Neutrophil (primary cell): Measurements from ENCODE around the gene PRR7.

ENCODE experiments used
- H3K27ac ChIP-seq: fragments of 200-600 bp; sonication (generic); 2 replicates; pipeline ENCODE4 v1.5.1; 2016; ENCODE audit warnings: mild to moderate bottlenecking, moderate library complexity
- H3K27me3 ChIP-seq: fragments of 200-600 bp; sonication (generic); 2 replicates; pipeline ENCODE4 v1.6.0; 2016; ENCODE audit warnings: mild to moderate bottlenecking
- H3K36me3 ChIP-seq: fragments of 200-600 bp; sonication (generic); 2 replicates; pipeline ENCODE4 v1.5.1; 2017
- H3K4me1 ChIP-seq, 2 experiments: fragments of 200-600 bp in 1 of 2; sonication (generic) in 1 of 2; 1 replicate in 1 of 2; 2 replicates in 1 of 2; pipeline versions ENCODE4 v1.5.1 to v1.6.1; 2013 to 2016; ENCODE audit warnings: low read depth in 1 of 2, low read length in 1 of 2, mild to moderate bottlenecking in 1 of 2, moderate library complexity in 1 of 2; ENCODE audit not compliant: control insufficient read depth in 1 of 2, insufficient read depth in 1 of 2
- H3K4me3 ChIP-seq, 2 experiments: fragments of 200-600 bp in 1 of 2; sonication (generic) in 1 of 2; 1 replicate in 1 of 2; 2 replicates in 1 of 2; pipeline ENCODE4 v1.5.1; 2013 to 2016; ENCODE audit warnings: low read depth in 1 of 2, low read length in 1 of 2, mild to moderate bottlenecking in 1 of 2, moderate library complexity in 1 of 2
- H3K9me3 ChIP-seq: fragments of 200-600 bp; sonication (generic); 2 replicates; pipeline ENCODE4 v1.5.1; 2016
- CTCF ChIP-seq: fragments of 200-600 bp; sonication (generic); IDR thresholded peaks from 2 replicates; pipeline ENCODE4 v1.5.1; 2016; ENCODE audit warnings: antibody characterized with exemption

PRR7 gene

GRCh38 chr5:177475563-177476427 is 29.2 kb downstream of the PRR7 start:
- H3K9me3 ChIP-seq: no peaks in the 10 kb centered on the region
- H3K27me3 ChIP-seq: peaks cover 50% of the 10 kb centered on the region
- no peak for TF ChIP-seq CTCF
- H3K4me1 ChIP-seq: peaks cover 51 to 72% of the 10 kb centered on the region in 2 experiments
- H3K36me3 ChIP-seq: peaks cover 30% of the 10 kb centered on the region
- no peak overlapping the region for H3K27ac ChIP-seq
- H3K4me3 ChIP-seq: no peak overlapping the region

GRCh38 chr5:177476531-177477233 is 30.1 kb downstream of the PRR7 start:
- no peak for TF ChIP-seq CTCF
- Histone ChIP-seq H3K4me1 (peaks cover 48 to 65% of the 10 kb centered on the region in 2 experiments), H3K27me3 (peaks cover 41% of the 10 kb centered on the region), H3K4me3 (no peak overlapping the region), H3K9me3 (no peaks in the 10 kb centered on the region), H3K27ac (no peak overlapping the region), H3K36me3 (peaks cover 37% of the 10 kb centered on the region)

- Histone ChIP-seq H3K27me3 (peaks cover 29% of the 10 kb centered on the region), H3K27ac (peak overlapping the region; percentile 82)
- no peak for TF ChIP-seq CTCF
These were observed 31.3 kb downstream of the PRR7 start for GRCh38 chr5:177477701-177478477.

GRCh38 chr5:177478711-177479646 is 32.4 kb downstream of the PRR7 start:
- no peak for TF ChIP-seq CTCF
- H3K36me3 ChIP-seq: peaks cover 59% of the 10 kb centered on the region
- peak overlapping the region; percentile 82 for H3K27ac ChIP-seq
- no peaks in the 10 kb centered on the region for H3K9me3 ChIP-seq
- H3K27me3 ChIP-seq: peaks cover 18% of the 10 kb centered on the region
- peaks cover 38 to 42% of the 10 kb centered on the region in 2 experiments for H3K4me1 ChIP-seq
- H3K4me3 ChIP-seq: peak overlapping the region in 1 of 2 experiments; percentile 28

More at GRCh38 chr5:177477701-177478477, 31.3 kb downstream of the PRR7 start:
- Histone ChIP-seq H3K9me3 (no peaks in the 10 kb centered on the region), H3K4me1 (peaks cover 38 to 53% of the 10 kb centered on the region in 2 experiments), H3K36me3 (peaks cover 48% of the 10 kb centered on the region), H3K4me3 (peak overlapping the region in 1 of 2 experiments; percentile 28)
